Fibroblast of pulmonary artery (primary cell): Measurements from ENCODE around the gene TFAM.
A peak's percentile ranks its signal among the peaks of the same experiment; 100 is the strongest.

Source experiments
- DNase-seq: peaks from one replicate; pipeline ENCODE4 v3.0.0-alpha.2; 2010; ENCODE audit warnings: low read depth
- H3K4me3 ChIP-seq: replicated peaks from 2 replicates; pipeline ENCODE4 v1.5.1; 2011; ENCODE audit warnings: low read depth, mild to moderate bottlenecking, control low read depth, low read length, moderate library complexity
- CTCF ChIP-seq: IDR thresholded peaks from 2 replicates; pipeline ENCODE4 v1.5.1; 2011; ENCODE audit warnings: mild to moderate bottlenecking, control low read depth, low read length, inconsistent platforms; ENCODE audit errors: missing control alignments

TFAM gene

DNA sequence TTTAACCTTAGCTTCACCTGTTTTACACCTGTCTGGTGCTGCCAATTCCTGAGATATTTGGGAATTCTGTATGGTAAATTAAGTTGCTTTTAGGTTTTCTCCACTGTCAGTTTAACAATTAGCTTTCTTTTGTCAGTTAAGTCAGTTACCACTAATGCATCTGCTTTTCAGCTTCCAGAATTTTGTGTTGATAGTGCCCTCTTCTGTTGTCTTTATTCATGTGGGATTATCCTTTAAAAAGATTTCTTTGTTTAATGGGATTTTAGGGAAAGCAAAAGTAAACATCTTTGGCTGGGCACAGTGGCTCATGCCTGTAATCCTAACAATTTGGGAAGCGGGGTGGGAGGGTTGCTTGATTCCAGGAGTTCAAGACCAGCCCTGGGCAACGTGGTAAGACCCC lies 8.1 kb downstream of the TFAM start:
- peak; percentile 29 for DNase-seq
- H3K4me3 ChIP-seq = no peak overlapping the region
- TF ChIP-seq CTCF = peak; percentile 20

GRCh38 chr10:58394471-58394870 lies 9.3 kb downstream of the TFAM start:
- TF ChIP-seq CTCF = no peak
- DNase-seq = no peak
- no peak overlapping the region for H3K4me3 ChIP-seq

- no peak for DNase-seq
- H3K4me3 ChIP-seq = no peak overlapping the region
- TF ChIP-seq CTCF = no peak
Measured at GRCh38 chr10:58396057-58396456, 10.8 kb downstream of the TFAM start.

DNA sequence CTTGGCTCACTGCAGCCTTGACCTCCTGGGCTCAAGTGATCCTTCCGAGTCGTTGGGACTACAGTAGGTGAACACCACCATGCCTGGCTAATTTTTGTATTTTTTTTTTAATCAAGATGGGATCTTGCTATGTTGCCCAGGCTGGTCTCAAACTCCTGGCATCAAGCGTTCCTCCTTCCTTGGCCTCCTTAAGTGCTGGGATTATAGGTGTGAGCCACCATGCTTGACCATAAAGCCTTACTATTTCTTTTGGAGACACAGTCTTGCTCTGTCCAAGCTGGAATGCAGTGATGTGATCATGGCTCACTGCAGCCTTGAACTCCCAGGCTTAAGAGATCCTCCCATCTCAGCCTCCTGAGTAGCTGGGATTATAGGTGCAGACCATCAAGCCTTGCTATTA lies 12.6 kb downstream of the TFAM start:
- no peak for DNase-seq
- no peak overlapping the region for H3K4me3 ChIP-seq
- no peak for TF ChIP-seq CTCF

DNA sequence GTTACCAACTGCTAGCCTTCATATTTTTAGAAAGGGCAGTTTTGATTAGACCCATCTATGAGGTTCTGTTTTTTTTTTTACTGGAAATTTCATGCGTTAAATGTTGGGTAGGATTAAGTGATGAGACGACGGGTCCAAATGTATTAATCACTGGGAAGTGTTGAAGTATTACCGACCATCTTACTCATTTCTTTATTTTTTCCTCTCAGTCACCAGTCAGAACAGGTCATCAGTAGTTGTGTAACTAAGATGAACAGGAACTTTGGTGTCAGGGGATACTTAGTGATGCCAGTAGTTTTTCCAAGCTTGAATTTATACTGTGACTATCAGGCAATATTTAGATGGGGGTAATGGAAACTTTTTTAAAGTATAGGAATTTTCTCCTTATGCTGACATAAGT lies 14.2 kb downstream of the TFAM start:
- TF ChIP-seq CTCF = no peak
- no peak overlapping the region for H3K4me3 ChIP-seq
- DNase-seq = peak; percentile 22

DNA sequence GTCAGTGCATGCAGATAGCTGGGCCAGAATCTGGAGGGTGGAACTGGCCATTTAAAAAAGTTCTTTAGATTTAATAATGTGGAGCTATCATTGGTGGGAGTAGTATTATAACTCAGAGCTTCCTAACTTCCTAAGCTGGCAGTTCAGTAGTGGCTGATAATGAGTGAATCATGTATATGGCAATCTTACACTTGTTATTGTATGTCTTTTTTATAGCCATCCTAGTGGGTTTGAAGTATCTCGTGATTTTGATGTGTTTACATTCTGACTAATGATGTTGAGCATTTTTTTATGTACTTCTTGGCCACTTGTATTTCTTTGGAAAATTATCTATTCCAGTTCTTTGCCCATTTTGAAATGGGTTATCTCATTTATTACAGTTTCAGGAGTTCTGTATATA lies 15.4 kb downstream of the TFAM start:
- peak; percentile 16 for DNase-seq
- no peak overlapping the region for H3K4me3 ChIP-seq
- no peak for TF ChIP-seq CTCF

DNA sequence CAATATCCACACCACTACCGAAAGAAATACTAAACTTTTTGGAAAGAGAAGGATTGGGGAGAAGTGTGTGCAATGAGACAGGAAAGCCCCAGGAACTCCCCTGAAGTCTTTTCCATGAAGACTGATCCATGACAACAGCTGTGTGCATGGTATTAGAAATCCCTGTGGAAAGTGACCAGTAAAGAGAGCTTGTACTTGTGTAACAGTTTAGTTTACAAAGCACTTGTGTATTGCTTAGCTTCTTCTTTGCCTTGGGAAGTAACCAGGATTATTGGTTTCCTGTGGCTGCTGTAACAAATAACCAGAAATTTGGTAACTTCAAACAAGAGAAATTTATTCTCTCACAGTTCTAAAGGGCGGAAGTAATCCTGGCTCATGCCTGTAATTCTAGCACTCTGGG lies 18.8 kb downstream of the TFAM start:
- H3K4me3 ChIP-seq = no peak overlapping the region
- no peak for DNase-seq
- TF ChIP-seq CTCF = no peak
